DMS53 treated with DMSO at 0.1 percent for 48 hours (cell line): Measurements from ENCODE around the gene SUPT5H.

ENCODE experiments used
- DNase-seq: peaks from one replicate; lab custom pipeline; 2025; ENCODE audit not compliant: unreplicated experiment; lab: John Stamatoyannopoulos, UW

The SUPT5H gene

DNA sequence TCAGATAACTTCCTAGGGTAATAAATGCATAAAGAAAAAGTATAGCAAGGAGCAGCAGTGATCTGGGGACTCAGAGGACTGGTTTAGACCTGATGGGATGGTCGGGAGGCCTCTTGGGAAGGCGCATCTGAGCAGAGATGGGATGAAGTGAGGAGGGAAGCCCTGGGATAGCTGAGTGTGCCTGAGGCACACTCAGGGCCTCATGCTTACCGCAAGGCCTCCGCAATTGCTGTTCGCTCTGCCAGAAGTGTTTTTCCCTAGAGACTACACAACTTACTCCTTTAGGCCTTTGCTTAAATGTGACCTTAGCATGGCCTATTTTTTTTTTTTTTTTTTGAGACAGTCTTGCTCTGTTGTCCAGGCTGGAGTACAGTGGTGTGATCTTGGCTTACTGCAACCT, 49.3 kb downstream of the SUPT5H start:
- no peak for DNase-seq

DNA sequence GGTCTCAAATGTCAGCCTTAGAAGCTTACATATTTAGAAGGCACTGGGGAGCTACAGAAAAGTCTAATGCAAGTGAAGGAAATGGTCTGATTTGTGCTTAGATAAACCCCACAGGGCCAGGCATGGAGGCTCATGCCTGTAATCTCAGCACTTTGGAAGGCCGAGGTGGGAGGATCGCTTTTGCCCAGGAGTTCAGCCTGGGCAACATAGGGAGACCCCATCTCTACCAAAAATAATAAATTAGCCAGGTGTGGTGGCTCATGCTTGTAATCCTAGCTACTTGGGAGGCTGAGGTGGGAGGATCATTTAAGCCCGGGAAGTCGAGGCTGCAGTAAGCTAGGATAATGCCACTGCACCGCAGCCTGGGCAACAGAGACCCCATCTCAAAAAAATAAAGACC, 50.7 kb downstream of the SUPT5H start:
- DNase-seq, result no peak

DNA sequence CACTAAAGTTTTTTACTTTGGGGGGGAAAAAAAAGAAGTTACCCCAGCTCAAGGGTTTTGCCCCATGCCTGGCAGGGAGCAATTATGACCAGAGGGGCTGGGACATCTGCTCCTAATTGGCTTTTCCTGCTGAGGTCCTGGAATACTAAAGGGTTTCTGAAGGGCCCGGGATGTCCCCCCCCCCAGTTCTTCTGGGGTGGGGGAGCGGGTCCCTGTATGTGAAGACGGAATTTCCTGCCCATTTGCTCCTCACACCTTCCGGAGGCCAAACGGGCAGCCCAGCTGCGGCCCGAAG, 52.3 kb downstream of the SUPT5H start:
- no peak for DNase-seq

DNA sequence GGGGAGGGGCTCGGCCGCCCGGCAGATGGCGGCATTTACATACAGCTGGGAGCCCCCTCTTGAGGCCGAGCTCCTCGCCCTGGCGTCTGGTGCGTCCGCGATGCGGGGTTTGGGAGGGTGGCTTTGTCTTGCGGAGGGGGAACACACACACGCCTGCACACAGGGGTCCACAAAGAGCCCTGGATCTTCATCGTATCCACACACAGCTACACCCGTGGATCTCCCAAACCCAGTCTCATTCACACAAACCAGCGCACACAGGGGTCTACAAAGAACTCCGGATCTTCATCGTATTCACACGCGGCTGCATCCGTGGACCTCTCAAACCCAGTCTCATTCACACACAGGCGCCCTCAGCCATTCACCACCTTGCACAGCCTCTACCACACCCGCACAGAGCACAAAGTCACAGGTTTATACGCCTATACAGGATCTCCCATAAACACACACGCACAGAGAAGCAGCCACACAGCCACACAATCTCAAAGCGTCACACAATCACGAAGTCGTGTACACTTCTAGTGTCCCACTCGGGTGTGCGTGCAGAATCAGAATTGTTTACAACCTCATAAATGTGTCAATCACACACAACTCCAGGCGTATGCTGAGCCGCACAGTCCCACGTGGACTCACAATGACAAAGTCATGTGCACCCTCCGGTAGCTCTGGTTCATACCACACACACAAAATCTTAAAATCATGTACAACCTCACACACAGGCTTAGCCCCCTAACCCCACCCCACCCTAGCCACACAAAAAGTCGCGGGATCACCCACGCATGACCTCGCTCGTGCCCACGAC, 52.8 kb downstream of the SUPT5H start:
- DNase-seq, result peak; percentile 94

DNA sequence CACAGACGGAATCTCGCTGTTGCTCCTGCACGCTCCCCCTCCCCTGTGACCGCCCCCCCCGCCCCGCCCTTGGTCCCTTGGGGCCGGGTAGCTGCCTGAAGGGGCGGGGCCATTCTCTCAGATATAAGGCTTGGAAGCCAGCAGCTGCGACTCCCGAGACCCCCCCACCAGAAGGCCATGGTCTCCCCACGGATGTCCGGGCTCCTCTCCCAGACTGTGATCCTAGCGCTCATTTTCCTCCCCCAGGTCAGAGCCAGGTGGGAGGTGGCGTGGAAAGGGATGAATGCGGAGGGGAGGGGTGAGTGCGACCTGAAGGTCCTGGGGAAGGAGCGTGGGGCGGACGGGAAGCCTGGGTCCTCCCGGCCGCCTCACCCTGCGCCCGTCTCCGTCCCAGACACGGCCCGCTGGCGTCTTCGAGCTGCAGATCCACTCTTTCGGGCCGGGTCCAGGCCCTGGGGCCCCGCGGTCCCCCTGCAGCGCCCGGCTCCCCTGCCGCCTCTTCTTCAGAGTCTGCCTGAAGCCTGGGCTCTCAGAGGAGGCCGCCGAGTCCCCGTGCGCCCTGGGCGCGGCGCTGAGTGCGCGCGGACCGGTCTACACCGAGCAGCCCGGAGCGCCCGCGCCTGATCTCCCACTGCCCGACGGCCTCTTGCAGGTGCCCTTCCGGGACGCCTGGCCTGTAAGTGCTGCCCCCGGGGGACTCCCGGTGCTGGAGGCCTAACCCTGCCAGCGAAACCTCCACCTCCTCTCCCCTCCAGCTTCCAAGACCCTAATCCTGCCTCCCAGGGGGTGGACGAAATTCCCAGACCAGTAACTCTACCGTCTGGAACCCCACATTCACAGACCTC, 53.6 kb downstream of the SUPT5H start, which contains the start of gene DLL3:
Gene DLL3 (plus strand): TSS at position 150 of the 845 bp plus-strand sequence. CDS start 28 bp downstream, at position 178.
- DNase-seq, result peak; percentile 55

DNA sequence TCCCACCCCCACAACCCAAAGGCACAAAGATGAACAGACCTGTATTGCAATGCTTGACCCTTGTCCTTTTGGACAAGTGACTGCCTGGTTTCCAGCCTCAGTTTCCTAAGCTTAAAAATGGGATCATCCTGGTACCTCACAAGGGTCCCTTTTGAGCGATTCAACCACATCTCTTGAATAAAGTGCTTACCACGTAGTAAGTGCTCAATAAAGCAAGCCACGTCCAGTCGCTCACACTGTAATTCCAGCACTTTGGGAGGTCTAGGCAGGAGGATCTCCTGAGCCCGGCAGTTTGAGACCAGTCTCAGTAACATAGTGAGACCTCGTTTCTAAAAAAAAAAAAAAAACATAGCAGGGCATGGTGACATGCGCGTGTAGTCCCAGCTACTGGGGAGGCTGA, 54.5 kb downstream of the SUPT5H start:
- no peak for DNase-seq

DNA sequence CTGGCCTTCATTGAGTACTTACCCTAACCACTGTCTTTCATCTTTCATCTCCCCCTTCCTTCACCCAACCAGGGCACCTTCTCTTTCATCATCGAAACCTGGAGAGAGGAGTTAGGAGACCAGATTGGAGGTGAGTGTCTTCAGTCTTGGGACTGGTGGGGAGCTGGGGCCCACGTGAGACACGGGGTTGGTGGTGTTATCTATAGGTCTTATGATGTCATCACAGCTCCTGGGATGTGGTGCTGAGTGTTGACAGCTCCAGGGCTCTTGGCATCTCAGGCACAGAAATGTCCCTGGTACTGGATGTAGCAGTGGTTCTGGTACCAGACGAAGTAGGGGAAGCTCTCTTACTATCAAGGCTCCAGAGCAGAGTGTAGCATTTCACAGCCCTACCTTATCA, 55.2 kb downstream of the SUPT5H start:
- DNase-seq, result no peak

DNA sequence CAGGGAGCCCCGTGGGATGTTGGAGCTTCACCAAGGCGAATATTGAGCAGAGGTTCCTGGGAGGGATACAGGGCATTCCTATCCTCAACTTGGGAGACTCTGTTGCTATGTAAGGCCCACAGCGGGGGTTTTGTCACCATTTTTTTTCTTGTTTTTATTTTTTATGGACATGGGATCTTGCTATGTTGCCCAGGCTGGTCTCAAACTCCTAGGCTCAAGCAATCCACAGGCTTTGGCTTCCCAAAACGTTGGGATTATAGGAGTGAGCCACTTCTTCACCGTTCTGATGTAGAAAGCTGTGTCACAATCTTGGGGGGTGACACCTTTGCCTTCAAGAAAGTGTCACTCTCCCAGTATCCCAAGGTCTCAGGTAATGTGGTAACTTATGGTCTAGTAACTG, 56.0 kb downstream of the SUPT5H start:
- DNase-seq, result no peak

DNA sequence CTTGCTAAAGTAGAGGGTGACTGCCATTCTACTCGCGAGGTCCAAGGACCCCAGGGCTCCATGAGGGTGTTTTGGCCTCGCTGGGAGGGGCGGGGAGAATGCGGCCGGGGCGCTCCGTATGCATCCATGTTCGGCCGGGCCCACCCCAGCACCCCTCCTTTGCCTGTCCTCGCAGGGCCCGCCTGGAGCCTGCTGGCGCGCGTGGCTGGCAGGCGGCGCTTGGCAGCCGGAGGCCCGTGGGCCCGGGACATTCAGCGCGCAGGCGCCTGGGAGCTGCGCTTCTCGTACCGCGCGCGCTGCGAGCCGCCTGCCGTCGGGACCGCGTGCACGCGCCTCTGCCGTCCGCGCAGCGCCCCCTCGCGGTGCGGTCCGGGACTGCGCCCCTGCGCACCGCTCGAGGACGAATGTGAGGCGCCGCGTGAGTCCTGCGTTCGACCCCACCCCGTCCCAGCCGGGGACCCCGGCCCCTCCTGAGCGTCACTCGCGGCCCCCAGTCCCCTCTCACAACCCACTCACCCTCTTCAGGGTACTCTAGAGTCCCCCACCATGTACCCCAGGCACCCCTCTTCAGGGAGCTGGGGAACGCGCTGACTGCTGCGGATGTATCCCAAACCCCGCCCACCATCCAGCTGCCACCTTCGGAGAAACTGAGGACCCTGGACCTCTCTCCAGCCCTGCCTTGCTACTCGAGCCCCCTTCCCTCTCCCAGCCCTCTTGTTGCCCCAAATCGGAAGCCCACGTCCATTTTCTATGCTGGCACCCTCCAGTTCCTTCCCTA, 57.4 kb downstream of the SUPT5H start:
- DNase-seq, result no peak

DNA sequence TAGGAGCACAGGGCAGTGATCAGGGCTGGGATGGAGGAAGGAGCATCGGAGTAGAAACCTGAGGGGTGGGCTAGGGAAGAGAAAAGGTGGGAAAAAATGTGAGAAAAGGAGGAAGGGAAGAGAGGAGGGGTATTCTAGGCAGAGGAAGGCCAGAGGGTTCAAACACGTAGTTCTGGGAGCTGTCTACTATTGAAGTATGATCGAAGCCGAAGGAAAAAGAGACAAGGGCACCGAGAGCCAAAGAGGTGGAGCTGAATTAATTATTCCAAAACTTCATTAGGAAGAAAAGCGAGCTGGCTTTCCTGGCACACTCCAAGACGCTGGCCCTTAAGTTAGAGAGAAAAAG, 61.2 kb downstream of the SUPT5H start:
- peak; percentile 67 for DNase-seq

DNA sequence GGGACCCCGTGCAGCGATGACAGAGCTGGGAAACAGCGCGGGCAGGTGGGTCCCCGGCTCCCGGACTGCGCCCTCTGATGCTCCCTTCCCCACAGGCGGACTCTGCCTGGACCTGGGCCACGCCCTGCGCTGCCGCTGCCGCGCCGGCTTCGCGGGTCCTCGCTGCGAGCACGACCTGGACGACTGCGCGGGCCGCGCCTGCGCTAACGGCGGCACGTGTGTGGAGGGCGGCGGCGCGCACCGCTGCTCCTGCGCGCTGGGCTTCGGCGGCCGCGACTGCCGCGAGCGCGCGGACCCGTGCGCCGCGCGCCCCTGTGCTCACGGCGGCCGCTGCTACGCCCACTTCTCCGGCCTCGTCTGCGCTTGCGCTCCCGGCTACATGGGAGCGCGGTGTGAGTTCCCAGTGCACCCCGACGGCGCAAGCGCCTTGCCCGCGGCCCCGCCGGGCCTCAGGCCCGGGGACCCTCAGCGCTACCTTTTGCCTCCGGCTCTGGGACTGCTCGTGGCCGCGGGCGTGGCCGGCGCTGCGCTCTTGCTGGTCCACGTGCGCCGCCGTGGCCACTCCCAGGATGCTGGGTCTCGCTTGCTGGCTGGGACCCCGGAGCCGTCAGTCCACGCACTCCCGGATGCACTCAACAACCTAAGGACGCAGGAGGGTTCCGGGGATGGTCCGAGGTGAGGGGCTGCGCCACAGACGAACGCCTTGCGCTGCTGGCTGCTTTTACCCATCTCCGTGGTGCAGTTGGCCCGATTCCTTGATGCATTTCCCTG, 61.7 kb downstream of the SUPT5H start:
- DNase-seq, result peak; percentile 88

DNA sequence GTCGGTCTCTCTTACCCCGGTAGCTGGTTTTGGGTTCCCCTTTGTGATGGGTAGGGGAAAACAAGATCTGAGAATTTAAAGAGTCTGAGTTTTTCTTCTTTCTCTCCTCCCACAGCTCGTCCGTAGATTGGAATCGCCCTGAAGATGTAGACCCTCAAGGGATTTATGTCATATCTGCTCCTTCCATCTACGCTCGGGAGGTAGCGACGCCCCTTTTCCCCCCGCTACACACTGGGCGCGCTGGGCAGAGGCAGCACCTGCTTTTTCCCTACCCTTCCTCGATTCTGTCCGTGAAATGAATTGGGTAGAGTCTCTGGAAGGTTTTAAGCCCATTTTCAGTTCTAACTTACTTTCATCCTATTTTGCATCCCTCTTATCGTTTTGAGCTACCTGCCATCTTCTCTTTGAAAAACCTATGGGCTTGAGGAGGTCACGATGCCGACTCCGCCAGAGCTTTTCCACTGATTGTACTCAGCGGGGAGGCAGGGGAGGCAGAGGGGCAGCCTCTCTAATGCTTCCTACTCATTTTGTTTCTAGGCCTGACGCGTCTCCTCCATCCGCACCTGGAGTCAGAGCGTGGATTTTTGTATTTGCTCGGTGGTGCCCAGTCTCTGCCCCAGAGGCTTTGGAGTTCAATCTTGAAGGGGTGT, 62.5 kb downstream of the SUPT5H start:
- DNase-seq, result no peak

DNA sequence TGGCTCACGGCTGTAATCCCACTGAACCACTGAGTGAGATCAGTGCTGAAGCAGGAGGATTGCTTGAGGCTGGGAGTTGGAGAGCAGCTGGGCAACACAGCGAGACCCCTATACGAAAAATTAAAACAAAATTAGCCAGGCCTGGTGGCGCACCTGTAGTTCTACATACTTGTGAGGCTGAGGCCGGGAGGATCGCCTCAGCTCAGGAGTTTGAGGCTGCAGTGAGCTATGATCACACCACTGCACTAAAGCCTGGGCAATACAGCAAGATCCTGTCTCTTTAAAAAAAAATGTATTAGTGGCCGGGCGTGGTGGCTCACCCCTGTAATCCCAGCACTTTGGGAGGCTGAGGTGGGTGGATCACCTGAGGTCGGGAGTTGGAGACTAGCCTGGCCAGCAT, 63.2 kb downstream of the SUPT5H start:
- DNase-seq, result no peak

DNA sequence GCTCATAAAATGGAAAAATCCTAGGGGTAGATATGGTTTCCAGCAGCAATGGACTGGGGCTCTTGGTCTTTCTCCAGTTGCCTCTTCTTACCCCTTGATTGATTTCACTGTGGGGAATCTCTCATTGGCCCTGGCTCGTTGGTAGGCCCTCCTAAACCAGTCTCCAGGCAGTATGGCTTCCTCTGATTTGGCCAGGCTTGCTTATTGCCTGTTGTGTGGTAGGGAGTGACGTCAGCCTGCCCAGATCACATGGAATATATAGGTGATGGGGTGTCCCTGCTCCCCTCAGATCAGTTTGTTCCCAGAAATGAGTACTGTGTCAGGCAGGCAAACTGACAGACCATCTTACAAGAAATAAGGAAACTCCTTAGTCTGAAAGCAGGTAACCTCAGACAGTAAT, 63.9 kb downstream of the SUPT5H start:
- no peak for DNase-seq

DNA sequence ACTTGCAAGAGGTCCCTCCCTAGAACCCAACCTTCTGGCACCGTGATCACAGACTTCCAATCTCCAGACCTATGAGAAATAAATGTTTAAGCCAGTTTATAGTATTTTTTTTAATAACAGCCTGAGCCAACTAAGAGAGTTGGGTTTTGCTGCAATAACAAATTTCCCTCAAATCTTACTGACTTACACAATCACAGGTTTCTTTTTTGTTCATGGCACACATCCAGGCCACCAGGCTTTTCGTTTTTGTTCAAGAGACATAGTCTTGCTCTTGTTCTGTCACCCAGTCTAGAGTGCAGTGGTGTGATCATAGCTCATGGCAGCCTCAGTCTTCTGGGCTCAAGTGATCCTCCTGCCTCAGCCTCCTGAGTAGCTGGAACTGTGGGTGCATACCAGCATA, 67.6 kb downstream of the SUPT5H start:
- no peak for DNase-seq

DNA sequence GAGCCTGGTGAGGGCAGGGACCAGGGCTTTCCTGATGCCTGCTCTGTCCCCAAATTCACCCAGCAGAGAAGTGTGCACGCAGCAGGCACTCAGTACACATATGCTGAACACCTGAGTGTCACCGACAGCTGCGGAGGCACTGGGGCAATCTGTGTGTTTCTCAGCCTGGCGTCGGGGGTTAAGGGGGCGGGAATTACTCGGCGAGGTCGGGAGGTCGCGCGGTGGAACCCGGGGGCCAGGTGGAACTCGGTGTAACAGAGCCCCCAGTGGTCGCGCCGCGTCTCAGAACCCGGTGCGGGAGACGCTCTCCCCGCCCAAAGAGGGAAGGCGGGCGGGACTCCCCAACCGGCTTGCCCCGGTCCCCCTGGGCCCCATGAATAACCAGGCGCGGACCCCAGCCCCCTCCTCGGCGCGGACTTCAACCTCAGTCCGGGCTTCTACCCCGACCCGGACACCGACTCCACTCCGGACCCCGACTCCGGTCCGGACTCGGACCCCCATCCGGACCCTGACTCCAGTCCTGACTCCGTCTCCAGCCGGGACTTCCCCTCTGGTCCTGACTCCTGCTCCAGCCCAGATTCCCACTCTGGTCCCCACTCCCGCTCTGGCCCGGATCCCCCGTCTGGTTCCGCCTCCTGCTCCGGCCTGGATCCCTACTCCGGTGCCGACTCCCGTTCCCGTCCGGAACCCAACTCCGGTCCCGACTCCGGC, 69.6 kb downstream of the SUPT5H start, which contains the start of gene SELENOV:
Gene SELENOV (plus strand): TSS at position 300 of the 711 bp plus-strand sequence. CDS start 74 bp downstream, at position 374.
- no peak for DNase-seq

DNA sequence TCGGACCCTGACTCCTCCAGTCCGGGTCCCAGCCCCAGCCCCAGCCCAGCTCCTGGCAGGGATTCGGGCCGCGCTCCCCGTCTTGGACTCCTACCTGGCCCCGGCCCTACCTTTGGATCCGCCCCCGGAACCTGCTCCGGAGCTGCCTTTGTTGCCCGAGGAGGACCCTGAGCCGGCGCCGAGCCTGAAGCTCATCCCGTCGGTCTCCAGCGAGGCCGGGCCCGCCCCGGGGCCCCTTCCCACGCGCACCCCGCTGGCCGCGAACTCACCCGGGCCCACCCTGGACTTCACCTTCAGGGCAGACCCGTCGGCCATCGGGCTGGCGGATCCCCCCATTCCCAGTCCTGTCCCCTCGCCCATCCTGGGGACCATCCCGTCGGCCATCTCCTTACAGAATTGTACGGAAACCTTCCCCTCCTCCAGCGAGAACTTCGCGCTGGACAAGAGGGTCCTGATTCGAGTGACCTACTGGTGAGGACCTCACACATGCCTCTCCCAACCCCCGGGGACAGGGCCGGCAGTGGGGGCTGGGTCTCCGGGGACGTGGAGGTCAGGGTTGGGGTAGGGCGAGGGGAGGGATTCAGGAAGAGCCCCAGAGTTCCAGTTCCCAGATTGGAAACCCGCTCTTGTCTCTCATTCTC, 70.3 kb downstream of the SUPT5H start:
- no peak for DNase-seq

DNA sequence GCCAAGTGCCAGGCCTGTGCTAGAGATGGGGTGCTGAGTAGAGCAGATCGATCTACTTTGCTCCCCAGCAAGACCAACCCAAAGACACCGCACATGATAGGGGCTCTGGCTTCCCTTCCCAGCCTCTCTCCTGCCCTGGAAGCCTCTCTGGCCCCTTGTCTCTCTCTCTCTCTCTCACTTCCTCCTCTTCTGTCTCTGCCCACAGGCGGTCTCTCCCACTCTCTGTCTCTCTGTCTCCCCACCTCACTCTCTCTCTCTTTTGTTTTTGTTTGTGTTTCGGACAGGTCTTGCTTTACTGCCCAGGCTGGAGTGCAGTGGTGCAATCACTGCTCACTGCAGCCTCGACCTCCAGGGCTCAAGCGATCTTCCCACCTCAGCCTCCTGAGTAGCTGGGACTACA, 70.9 kb downstream of the SUPT5H start:
- DNase-seq, result no peak

DNA sequence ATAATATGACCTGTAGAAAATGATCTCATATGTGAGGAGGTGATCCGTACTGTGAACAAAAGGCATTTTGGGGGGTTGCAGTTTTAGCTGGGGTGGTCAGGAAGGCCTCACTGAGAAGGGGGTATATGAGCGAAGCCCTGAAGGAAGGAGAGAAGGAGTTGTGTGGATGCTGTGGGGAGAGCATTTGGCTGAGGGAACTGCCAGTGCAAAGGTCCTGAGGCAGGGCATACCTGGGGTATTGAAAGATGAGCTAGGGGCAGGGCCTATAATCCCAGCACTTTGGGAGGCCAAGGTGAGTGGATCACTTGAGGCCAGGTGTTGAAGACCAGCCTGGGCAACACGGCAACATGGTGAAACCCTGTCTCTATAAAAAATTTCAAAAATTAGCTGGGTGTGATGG, 72.0 kb downstream of the SUPT5H start:
- no peak for DNase-seq
